NCI-H1930 (cell line): ENCODE data around the gene CREB1.
"Not testable (repeated sequence)": the region's sequence is repeated elsewhere in the genome, so short reads cannot be mapped to it uniquely, and the experiment has no call there.

Experiments
- DNase-seq, 2 experiments: peaks; one replicate each; lab custom pipeline; 2025; lab: John Stamatoyannopoulos, UW

Gene CREB1

GRCh38 chr2:207617011-207617671, 87.4 kb downstream of the CREB1 start:
- DNase-seq, result no peak

GRCh38 chr2:207619764-207620203, 90.0 kb downstream of the CREB1 start:
- DNase-seq, result no peak

- no peak for DNase-seq
These were observed 91.8 kb downstream of the CREB1 start for GRCh38 chr2:207621501-207622039.

- DNase-seq, result peak in 1 of 2 experiments; percentile 27
These were observed 94.6 kb downstream of the CREB1 start for GRCh38 chr2:207624185-207625013.

GRCh38 chr2:207625014-207625907, 95.5 kb downstream of the CREB1 start, which contains the start of gene METTL21A:
Gene METTL21A (minus strand): TSS chr2:207625394. CDS start chr2:207624375, 1,019 bp downstream.
- peak; percentile 85 to 91 for DNase-seq

GRCh38 chr2:207629553-207629952, 99.8 kb downstream of the CREB1 start:
- no peak for DNase-seq

- DNase-seq, result no peak
These were observed 100.7 kb downstream of the CREB1 start for GRCh38 chr2:207630491-207630890.

GRCh38 chr2:207632575-207633493, 103.1 kb downstream of the CREB1 start:
- no peak for DNase-seq

GRCh38 chr2:207633686-207634085, 103.9 kb downstream of the CREB1 start:
- no peak for DNase-seq

- no peak for DNase-seq
These were observed 105.9 kb downstream of the CREB1 start for GRCh38 chr2:207635468-207636200.

- DNase-seq, result not testable (repeated sequence)
These were observed 109.5 kb downstream of the CREB1 start for GRCh38 chr2:207639288-207639687.

GRCh38 chr2:207640160-207640559, 110.4 kb downstream of the CREB1 start:
- no peak for DNase-seq

- DNase-seq, result no peak
These were observed 110.9 kb downstream of the CREB1 start for GRCh38 chr2:207640661-207641060.

- DNase-seq, result no peak
These were observed 114.1 kb downstream of the CREB1 start for GRCh38 chr2:207643892-207644291.

GRCh38 chr2:207646582-207646981, 116.8 kb downstream of the CREB1 start:
- DNase-seq, result not testable (repeated sequence)
